Loucy (cell line): ENCODE measurements around the gene MISP3.

Experiments used
- H2AFZ ChIP-seq: fragments of 200-600 bp; sonication (generic); 2 replicates; pipeline ENCODE4 v1.6.0; 2016; ENCODE audit warnings: antibody characterized with exemption, mild to moderate bottlenecking, low read length, moderate library complexity
- H3F3A ChIP-seq: fragments of 200-600 bp; 2 replicates; pipeline ENCODE4 v1.6.0; 2016; ENCODE audit warnings: antibody characterized with exemption, low read depth, mild to moderate bottlenecking
- H3K27me3 ChIP-seq: fragments of 200-600 bp; sonication (generic); 2 replicates; pipeline ENCODE4 v1.6.1; 2014; ENCODE audit warnings: low read length, mild to moderate bottlenecking; ENCODE audit not compliant: insufficient read depth, poor library complexity, severe bottlenecking
- H3K36me3 ChIP-seq: fragments of 200-600 bp; sonication (generic); 2 replicates; pipeline ENCODE4 v1.6.1; 2016; ENCODE audit warnings: low read length; ENCODE audit not compliant: insufficient read depth
- H3K4me1 ChIP-seq: fragments of 200-600 bp; sonication (generic); 2 replicates; pipeline ENCODE4 v1.5.1; 2014; ENCODE audit warnings: low read length, mild to moderate bottlenecking; ENCODE audit not compliant: insufficient read depth, poor library complexity, severe bottlenecking
- H3K4me2 ChIP-seq: fragments of 200-600 bp; sonication (generic); 2 replicates; pipeline ENCODE4 v1.6.0; 2014; ENCODE audit warnings: antibody characterized with exemption, low read length, low read depth, mild to moderate bottlenecking; ENCODE audit not compliant: poor library complexity, severe bottlenecking
- H3K4me3 ChIP-seq: fragments of 200-600 bp; sonication (generic); 2 replicates; pipeline ENCODE4 v1.5.1; 2014; ENCODE audit warnings: low read length, mild to moderate bottlenecking, mixed read lengths; ENCODE audit not compliant: poor library complexity, severe bottlenecking
- H3K79me2 ChIP-seq: fragments of 200-600 bp; sonication (generic); 2 replicates; pipeline ENCODE4 v1.6.1; 2014; ENCODE audit warnings: low read length; ENCODE audit not compliant: insufficient read depth
- H3K9ac ChIP-seq: fragments of 200-600 bp; sonication (generic); 2 replicates; pipeline ENCODE4 v1.6.0; 2014; ENCODE audit warnings: mild to moderate bottlenecking, low read depth, low read length, moderate library complexity; ENCODE audit not compliant: poor library complexity, severe bottlenecking
- H3K9me2 ChIP-seq: fragments of 200-600 bp; sonication (generic); replicated peaks from 2 replicates; pipeline ENCODE4 v1.6.1; 2016; ENCODE audit warnings: low read depth, low read length, mixed read lengths
- H3K9me3 ChIP-seq: fragments of 200-600 bp; sonication (generic); 2 replicates; pipeline ENCODE4 v1.6.1; 2014; ENCODE audit warnings: mild to moderate bottlenecking, antibody characterized with exemption, low read length, low read depth; ENCODE audit not compliant: insufficient read depth
- H4K20me1 ChIP-seq: fragments of 200-600 bp; sonication (generic); 2 replicates; pipeline ENCODE4 v1.6.0; 2014; ENCODE audit warnings: antibody characterized with exemption, low read length, mild to moderate bottlenecking; ENCODE audit not compliant: insufficient read depth, poor library complexity, severe bottlenecking
- EZH2phosphoT487 ChIP-seq: fragments of 200-600 bp; IDR thresholded peaks from 2 replicates; pipeline ENCODE4 v1.6.1; 2018; ENCODE audit warnings: antibody characterized with exemption, mild to moderate bottlenecking, moderate library complexity, borderline replicate concordance
- TF ChIP-seq, protein P1 (sequence below): fragments of 200-600 bp; sonication (generic); conservative IDR thresholded peaks from 2 replicates; pipeline ENCODE4 v1.5.1; 2014; ENCODE audit warnings: mild to moderate bottlenecking, antibody characterized with exemption, low read length

Gene MISP3

DNA sequence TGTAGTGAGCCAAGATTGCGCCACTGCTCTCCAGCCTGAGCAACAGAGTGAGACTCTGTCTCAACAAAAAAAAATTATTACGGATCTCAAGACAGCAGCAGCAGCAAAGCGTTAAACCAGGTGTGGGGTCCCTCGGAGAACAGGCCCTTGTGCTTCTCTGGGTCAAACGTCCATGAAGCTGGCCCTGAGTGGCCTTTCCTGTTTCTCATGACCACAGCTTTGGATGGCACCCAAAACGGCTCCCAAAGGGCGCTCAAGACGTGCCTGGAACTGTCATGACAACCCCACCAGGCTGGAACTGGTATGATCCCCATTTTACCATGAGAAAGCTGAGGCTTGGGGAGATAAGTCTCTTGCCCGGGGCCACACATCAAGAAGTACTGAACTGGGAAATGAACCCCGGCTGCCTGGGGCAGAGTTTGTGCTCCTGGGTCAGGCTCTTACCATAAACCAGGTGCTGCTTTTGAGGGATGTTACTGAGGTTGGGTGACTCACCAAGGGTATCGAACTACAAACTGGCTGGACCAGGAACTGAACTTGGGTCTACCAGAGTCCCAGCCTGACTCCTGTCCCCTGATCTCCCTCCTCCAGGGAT lies 29.6 kb downstream of the MISP3 start:
- Histone ChIP-seq H3K27me3 (no peaks in the 10 kb centered on the region), H4K20me1 (no peaks in the 10 kb centered on the region), H3K9me2 (no peaks in the 10 kb centered on the region), H3K4me2 (no peak overlapping the region), H3K9me3 (no peaks in the 10 kb centered on the region), H3K4me3 (no peak overlapping the region), H3K9ac (no peak overlapping the region), H2AFZ (no peak overlapping the region), H3K36me3 (no peaks in the 10 kb centered on the region; the same call in 1 of the 2 replicates), H3K4me1 (no peaks in the 10 kb centered on the region), H3K79me2 (no peaks in the 10 kb centered on the region), H3F3A (no peaks in the 10 kb centered on the region)
- TF ChIP-seq, protein P1, sequence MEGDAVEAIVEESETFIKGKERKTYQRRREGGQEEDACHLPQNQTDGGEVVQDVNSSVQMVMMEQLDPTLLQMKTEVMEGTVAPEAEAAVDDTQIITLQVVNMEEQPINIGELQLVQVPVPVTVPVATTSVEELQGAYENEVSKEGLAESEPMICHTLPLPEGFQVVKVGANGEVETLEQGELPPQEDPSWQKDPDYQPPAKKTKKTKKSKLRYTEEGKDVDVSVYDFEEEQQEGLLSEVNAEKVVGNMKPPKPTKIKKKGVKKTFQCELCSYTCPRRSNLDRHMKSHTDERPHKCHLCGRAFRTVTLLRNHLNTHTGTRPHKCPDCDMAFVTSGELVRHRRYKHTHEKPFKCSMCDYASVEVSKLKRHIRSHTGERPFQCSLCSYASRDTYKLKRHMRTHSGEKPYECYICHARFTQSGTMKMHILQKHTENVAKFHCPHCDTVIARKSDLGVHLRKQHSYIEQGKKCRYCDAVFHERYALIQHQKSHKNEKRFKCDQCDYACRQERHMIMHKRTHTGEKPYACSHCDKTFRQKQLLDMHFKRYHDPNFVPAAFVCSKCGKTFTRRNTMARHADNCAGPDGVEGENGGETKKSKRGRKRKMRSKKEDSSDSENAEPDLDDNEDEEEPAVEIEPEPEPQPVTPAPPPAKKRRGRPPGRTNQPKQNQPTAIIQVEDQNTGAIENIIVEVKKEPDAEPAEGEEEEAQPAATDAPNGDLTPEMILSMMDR = no peak
- no peak for TF ChIP-seq EZH2phosphoT487

DNA sequence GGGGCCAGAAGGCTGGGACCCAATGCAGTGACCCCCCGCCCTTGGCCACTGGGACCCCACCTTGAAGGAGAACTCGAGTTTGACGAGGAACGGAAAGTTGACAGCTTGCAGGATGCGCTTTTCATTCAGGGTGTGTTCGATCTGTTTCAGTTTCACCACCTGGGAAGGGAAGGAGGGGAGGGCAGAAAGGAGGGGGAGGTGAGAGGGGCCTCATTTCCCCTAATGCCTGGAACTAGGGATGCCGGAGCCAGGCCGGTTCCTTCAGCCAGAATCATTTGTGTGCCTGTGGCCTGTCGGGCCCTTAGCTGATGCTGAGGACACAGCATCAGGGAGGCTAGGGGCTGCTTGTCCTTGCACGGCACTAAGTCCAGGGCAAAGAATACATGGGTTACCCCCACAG lies 30.2 kb downstream of the MISP3 start:
- Histone ChIP-seq H3K79me2 (no peaks in the 10 kb centered on the region), H2AFZ (no peak overlapping the region), H3K9ac (no peak overlapping the region), H3K27me3 (no peaks in the 10 kb centered on the region), H3K36me3 (no peaks in the 10 kb centered on the region; the same call in 1 of the 2 replicates), H3K4me2 (no peak overlapping the region), H3K9me2 (no peaks in the 10 kb centered on the region), H3F3A (no peaks in the 10 kb centered on the region), H3K4me3 (no peak overlapping the region), H3K9me3 (no peaks in the 10 kb centered on the region), H4K20me1 (no peaks in the 10 kb centered on the region), H3K4me1 (no peaks in the 10 kb centered on the region)
- no peak for TF ChIP-seq EZH2phosphoT487
- TF ChIP-seq, protein P1 = no peak

DNA sequence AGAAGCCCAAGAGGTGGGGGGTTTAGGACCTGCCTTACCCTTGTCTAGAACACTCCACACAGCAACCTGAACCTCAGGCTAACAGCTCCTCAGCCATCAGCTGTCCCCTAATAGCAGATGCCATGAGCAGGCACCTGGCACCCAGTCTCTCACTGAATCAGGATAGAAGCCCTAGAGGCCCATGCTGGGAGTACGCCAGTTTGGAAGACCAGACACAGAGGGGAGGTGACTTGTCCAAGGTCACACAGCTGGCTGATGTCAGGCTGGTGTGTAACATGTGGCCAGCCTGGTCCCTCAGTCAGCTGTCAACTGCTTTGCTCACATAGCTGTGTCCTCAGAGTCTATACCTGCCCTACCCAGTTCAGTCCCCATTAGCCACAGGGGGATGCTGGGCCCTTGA lies 30.7 kb downstream of the MISP3 start:
- Histone ChIP-seq H3F3A (no peaks in the 10 kb centered on the region), H3K4me2 (no peak overlapping the region), H2AFZ (no peak overlapping the region), H3K36me3 (no peaks in the 10 kb centered on the region; the same call in 1 of the 2 replicates), H4K20me1 (no peaks in the 10 kb centered on the region), H3K9me2 (no peaks in the 10 kb centered on the region), H3K9ac (no peak overlapping the region), H3K4me1 (no peaks in the 10 kb centered on the region), H3K4me3 (no peak overlapping the region), H3K79me2 (no peaks in the 10 kb centered on the region), H3K9me3 (no peaks in the 10 kb centered on the region), H3K27me3 (no peaks in the 10 kb centered on the region)
- TF ChIP-seq, protein P1 = no peak
- no peak for TF ChIP-seq EZH2phosphoT487
